Activated T-cell treated with anti-CD3 and anti-CD28 coated beads, Interleukin-2, amount 50 U/mL, for 4 hours (primary cell): ENCODE data around the gene KIAA0825. TPM values are rescaled to one million over a fixed set of nuclear protein-coding genes. Genes with fewer than 3 reads are reported as not detected.
"Not testable (repeated sequence)": the region's sequence is repeated elsewhere in the genome, so short reads cannot be mapped to it uniquely, and the experiment has no call there.

Source experiments
- ATAC-seq, 2 donors: fragments of 200-7000 bp; cut with Tn5 transposase; one replicate each; pipeline ENCODE4 v1.10.0; 2021
- DNase-seq: peaks from one replicate; pipeline ENCODE4 v3.0.0-alpha.2; 2020
- H3K27me3 Mint-ChIP-seq: one replicate; pipeline ENCODE4 v1.8.0; 2021; ENCODE audit warnings: low read depth, mixed read lengths
- H3K36me3 Mint-ChIP-seq: one replicate; pipeline ENCODE4 v1.8.0; 2022; ENCODE audit warnings: mixed read lengths; ENCODE audit not compliant: insufficient read depth
- H3K4me1 Mint-ChIP-seq: one replicate; pipeline ENCODE4 v1.8.0; 2021; ENCODE audit warnings: low read depth, mixed read lengths
- H3K4me3 Mint-ChIP-seq: one replicate; pipeline ENCODE4 v1.8.0; 2021; ENCODE audit warnings: mild to moderate bottlenecking, moderate library complexity, mixed read lengths
- H3K9me3 Mint-ChIP-seq: one replicate; pipeline ENCODE4 v1.8.0; 2021; ENCODE audit warnings: mixed read lengths
- total RNA-seq, 3 donors: library from RNA; stranded (reverse); gene quantifications; one replicate each; pipeline ENCODE4 v1.2.1, GENCODE V29; 2021

KIAA0825 gene
- total RNA-seq, 3 donors from 2014 or later, result 0.33 to 0.38 (median 0.34) TPM

GRCh38 chr5:94621763-94622162 lies 3.4 kb upstream of the KIAA0825 start:
- Mint-ChIP-seq H3K36me3 (no peaks in the 10 kb centered on the region), H3K4me3 (peak overlapping the region; percentile 1), H3K9me3 (no peaks in the 10 kb centered on the region), H3K4me1 (peaks cover 38% of the 10 kb centered on the region), H3K27me3 (no peaks in the 10 kb centered on the region)
- ATAC-seq (no peak), DNase-seq (no peak)

DNA sequence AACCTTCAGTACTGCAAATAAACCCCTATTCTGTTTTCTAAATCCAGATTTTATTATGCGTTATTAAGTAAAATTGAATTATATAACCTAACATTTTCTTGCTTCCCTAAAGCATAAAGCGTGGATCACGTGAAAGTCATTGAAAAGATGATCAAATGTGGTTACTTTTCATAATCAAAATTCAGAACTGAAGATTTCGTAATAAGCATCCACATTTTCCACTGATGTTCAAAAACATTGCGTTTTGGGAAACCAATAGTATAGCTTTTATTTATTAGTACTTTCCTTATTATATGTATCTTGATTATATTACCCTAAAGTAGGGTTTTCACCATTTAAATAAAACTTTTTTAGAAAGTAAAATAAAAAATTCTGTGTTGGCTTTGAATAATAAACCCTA lies 1.9 kb upstream of the KIAA0825 start:
- ATAC-seq (no peak), DNase-seq (no peak)
- Mint-ChIP-seq H3K4me1 (peaks cover 39% of the 10 kb centered on the region), H3K27me3 (no peaks in the 10 kb centered on the region), H3K9me3 (no peaks in the 10 kb centered on the region), H3K36me3 (no peaks in the 10 kb centered on the region), H3K4me3 (peak overlapping the region; percentile 97)

DNA sequence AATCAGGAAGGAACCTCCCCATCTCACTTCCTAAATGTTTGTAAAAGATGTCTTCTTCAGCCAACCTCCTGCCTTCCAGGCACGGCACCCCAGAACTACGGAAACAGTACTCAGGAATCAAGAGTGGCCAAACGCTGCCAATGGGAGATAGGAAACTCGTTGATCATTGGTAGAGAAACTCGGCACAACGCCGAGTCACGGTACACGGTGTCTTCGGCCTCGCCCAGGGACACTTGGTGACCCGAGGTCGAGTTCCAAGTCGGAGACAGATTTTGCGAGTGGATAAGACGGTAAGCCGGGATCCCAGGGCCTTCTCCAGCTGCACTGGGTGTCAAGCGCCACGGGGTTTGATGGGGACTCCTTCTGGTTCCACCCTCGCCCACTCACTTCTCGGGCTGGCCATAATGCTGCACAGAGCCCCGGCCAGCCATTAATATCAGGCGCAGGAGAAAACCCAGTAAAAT lies 343 bp downstream of the KIAA0825 start:
- ATAC-seq, result peak; percentile 28 to 35
- Mint-ChIP-seq H3K36me3 (no peaks in the 10 kb centered on the region), H3K4me3 (peak overlapping the region; percentile 97), H3K9me3 (no peaks in the 10 kb centered on the region), H3K4me1 (peaks cover 40% of the 10 kb centered on the region), H3K27me3 (no peaks in the 10 kb centered on the region)
- DNase-seq, result no peak

- DNase-seq (no peak), ATAC-seq (no peak)
- Mint-ChIP-seq H3K9me3 (no peaks in the 10 kb centered on the region), H3K36me3 (no peaks in the 10 kb centered on the region), H3K4me1 (peaks cover 30% of the 10 kb centered on the region), H3K4me3 (no peak overlapping the region), H3K27me3 (no peaks in the 10 kb centered on the region)
These were observed 2.5 kb downstream of the KIAA0825 start for GRCh38 chr5:94615862-94616261.

- DNase-seq, result no peak
- Mint-ChIP-seq H3K4me1 (peaks cover 25% of the 10 kb centered on the region), H3K27me3 (no peaks in the 10 kb centered on the region), H3K36me3 (no peaks in the 10 kb centered on the region), H3K4me3 (no peak overlapping the region), H3K9me3 (no peaks in the 10 kb centered on the region)
- no peak for ATAC-seq
These were observed 4.1 kb downstream of the KIAA0825 start for GRCh38 chr5:94614156-94614805.

GRCh38 chr5:94613583-94613982 lies 4.8 kb downstream of the KIAA0825 start:
- H3K9me3 Mint-ChIP-seq, result no peaks in the 10 kb centered on the region
- no peak for DNase-seq
- H3K27me3 Mint-ChIP-seq, result no peaks in the 10 kb centered on the region
- peaks cover 21% of the 10 kb centered on the region for H3K4me1 Mint-ChIP-seq
- H3K36me3 Mint-ChIP-seq, result no peaks in the 10 kb centered on the region
- H3K4me3 Mint-ChIP-seq, result no peak overlapping the region
- ATAC-seq, result no peak

DNA sequence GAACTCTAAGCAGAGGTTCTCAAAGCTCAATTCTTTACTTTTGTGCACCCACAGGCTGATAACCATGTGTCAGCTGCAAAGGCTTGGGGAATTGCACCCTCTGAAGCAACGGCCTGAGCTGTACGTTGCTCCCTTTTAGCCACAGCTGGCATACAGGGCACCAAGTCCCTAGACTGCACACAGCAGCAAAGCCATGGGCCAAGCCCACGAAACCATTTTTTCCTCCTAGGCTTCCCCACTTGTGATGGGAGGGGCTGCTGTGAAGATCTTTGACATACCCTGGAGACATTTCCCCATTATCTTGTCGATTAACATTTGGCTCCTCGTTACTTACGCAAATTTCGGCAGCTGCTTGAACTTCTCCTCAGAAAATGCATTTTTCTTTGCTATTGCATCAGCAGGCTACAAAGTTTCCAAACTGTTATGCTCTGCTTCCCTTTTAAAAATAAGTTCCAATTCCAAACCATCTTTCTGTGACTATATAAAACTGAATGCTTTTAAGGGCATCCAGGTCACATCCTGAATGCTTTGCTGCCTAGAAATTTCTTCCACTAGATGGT lies 23.0 kb downstream of the KIAA0825 start:
- Mint-ChIP-seq H3K4me3 (no peak overlapping the region), H3K27me3 (no peaks in the 10 kb centered on the region), H3K4me1 (no peaks in the 10 kb centered on the region), H3K9me3 (peaks cover 6% of the 10 kb centered on the region), H3K36me3 (no peaks in the 10 kb centered on the region)
- no peak for DNase-seq
- ATAC-seq, result no peak

DNA sequence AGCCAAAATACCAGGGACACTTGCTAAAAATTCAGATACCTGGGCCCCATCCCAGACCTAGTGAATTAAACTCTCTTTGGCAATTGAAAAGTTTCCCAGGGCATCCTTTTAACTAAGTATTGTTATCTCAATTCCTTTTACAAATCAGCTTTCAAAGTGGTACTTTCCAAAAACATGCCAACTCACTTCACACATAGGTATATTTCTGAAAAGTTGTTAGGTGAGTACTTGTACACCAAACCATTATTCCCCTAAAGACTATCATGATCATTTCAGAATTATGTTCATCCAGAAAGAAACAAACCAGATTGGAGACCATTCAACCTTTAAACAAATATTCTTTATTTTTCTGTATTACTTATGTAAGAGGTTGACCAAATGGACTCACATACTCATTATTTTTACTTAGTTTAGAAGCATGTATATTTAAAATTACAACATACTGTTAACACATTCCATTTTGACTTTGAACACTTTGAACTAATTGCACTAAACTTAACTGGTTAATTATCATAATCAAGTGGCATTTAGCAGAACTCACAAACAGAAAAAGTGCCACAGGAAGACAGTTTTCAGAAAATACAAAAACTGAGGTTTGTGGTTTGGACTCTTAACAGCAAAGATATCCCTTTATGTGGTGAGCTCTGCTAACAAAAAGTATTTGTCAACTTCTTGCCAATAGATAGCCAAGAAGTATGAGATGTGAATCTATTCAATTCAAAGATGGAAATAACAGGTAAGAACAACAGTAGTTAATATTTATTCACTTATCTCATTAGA lies 40.7 kb downstream of the KIAA0825 start:
- Mint-ChIP-seq H3K36me3 (peaks cover 2% of the 10 kb centered on the region), H3K9me3 (no peaks in the 10 kb centered on the region), H3K4me3 (no peak overlapping the region), H3K4me1 (peaks cover 51% of the 10 kb centered on the region), H3K27me3 (no peaks in the 10 kb centered on the region)
- ATAC-seq, result no peak
- DNase-seq, result no peak

DNA sequence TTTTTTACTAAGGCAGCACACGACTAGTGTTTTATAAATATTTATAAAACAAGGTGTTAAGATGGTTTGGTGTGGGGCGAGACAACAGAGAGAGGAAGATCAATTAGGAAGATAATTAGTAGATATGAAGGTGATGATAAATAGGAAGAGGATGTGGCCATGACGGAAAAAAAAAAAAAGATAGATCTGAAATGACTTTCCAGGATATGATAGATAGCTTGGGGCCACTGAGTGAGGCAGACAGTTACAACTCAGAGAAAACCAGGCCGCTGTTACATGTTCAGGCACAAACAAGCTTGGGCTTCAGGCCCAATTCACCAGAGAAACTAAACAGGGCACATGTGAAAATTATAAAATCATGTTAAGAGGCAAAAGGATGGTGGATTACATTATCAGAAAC lies 43.2 kb downstream of the KIAA0825 start:
- Mint-ChIP-seq H3K9me3 (no peaks in the 10 kb centered on the region), H3K4me3 (peak overlapping the region; percentile 5), H3K4me1 (peaks cover 48% of the 10 kb centered on the region), H3K36me3 (peaks cover 2% of the 10 kb centered on the region), H3K27me3 (no peaks in the 10 kb centered on the region)
- DNase-seq (no peak), ATAC-seq (peak in 1 of 2 donors; percentile 61)

- H3K36me3 Mint-ChIP-seq, H3K27me3 Mint-ChIP-seq, H3K4me3 Mint-ChIP-seq, DNase-seq, H3K9me3 Mint-ChIP-seq, ATAC-seq: not testable (repeated sequence)
- peaks cover 38% of the 10 kb centered on the region for H3K4me1 Mint-ChIP-seq
These were observed 45.1 kb downstream of the KIAA0825 start for GRCh38 chr5:94573349-94573748.

DNA sequence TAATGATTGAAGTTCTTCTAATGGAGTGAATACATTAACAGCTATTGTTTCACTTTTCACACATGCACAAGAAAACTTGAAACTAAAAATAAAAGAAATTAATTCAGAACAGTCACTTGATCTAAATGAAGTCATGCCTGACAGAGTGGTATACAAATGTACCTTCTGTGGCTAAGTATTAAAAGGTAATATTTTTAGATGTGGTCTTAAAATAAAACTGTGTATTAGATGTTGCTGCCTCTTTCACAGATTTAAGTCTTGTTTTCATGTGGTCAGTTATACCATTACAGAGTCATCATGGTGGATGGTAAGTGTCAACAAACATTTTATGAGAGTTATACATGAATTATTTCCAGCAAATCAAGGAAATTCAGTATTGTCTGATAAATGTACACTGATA lies 47.0 kb downstream of the KIAA0825 start:
- no peaks in the 10 kb centered on the region for H3K27me3 Mint-ChIP-seq
- H3K36me3 Mint-ChIP-seq, result no peaks in the 10 kb centered on the region
- DNase-seq (no peak), ATAC-seq (no peak)
- H3K4me1 Mint-ChIP-seq, result peaks cover 23% of the 10 kb centered on the region
- no peaks in the 10 kb centered on the region for H3K9me3 Mint-ChIP-seq
- H3K4me3 Mint-ChIP-seq, result no peak overlapping the region

DNA sequence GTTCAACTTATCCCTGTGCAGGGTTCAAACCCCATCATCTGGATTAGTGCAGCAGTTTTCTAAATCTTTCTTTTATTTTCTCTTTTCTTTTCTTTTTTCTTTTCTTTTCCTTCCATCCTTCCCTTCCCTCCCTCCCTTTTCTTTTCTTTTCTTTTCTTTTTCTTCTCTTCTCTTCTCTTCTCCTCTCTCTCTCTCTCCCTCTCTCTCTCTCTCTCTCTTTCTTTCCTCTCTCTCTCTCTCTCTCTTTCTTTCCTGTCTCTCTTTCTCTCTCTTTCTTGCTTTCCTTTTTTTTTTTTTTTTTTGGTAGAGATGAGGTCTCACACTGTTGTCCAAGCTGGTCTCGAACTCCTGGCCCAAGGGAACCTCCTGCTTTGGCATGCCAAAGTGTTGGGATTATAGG lies 53.6 kb downstream of the KIAA0825 start:
- peaks cover 1% of the 10 kb centered on the region for H3K4me1 Mint-ChIP-seq
- H3K4me3 Mint-ChIP-seq, result no peak overlapping the region
- H3K36me3 Mint-ChIP-seq, result no peaks in the 10 kb centered on the region
- DNase-seq, result no peak
- ATAC-seq, result no peak
- H3K27me3 Mint-ChIP-seq, result no peaks in the 10 kb centered on the region
- H3K9me3 Mint-ChIP-seq, result no peaks in the 10 kb centered on the region

DNA sequence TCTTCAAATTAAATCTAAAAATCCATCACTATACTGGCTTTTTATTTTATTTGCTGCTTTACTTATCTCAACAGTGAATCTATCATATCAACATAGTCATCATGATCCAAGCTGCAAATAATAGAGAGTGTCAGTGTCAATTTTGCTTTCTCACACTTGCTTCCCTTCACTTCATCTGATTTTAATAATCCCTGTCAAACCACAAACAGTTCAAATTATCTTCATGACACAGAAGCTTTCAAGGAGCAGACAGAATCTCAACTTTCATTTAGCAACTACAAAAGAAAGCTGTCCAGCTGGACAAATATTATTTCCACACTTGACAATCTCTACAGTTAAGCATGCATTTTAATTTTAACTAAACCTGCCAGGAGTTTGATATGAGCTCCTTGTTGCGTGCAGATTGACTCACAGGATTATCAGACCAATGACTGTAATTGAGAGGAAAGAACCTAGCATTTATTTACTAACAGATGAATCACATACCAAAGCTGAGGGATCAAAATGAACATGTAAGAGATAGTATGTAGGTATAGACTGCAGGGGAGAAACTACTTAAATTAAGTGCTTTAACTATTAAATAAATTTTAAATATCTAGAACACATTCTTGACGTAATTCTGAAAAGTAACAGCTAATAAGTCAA lies 56.0 kb downstream of the KIAA0825 start:
- DNase-seq (no peak), ATAC-seq (no peak)
- Mint-ChIP-seq H3K4me3 (no peak overlapping the region), H3K4me1 (peaks cover 1% of the 10 kb centered on the region), H3K27me3 (no peaks in the 10 kb centered on the region), H3K9me3 (no peaks in the 10 kb centered on the region), H3K36me3 (peaks cover 2% of the 10 kb centered on the region)

DNA sequence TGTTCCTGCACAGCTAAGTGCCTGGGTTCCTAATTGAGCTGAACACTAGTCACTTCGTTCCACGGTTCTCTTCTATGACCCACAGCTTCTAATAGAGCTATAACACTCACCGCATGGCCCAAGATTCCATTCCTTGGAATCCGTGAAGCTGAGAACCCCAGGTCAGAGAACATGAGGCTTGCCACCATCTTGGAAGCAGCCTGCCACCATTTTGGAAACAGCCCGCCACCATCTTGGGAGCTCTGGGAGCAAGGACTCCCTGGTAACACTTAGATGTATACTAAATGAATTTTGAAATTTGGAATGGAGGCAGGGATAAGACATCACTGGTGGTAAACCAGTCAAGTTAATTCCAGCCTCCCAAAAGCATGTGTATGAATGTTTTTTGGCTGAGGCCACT lies 60.4 kb downstream of the KIAA0825 start:
- no peak overlapping the region for H3K4me3 Mint-ChIP-seq
- peaks cover 2% of the 10 kb centered on the region for H3K36me3 Mint-ChIP-seq
- H3K9me3 Mint-ChIP-seq, result no peaks in the 10 kb centered on the region
- no peak for ATAC-seq
- no peaks in the 10 kb centered on the region for H3K27me3 Mint-ChIP-seq
- H3K4me1 Mint-ChIP-seq, result peaks cover 1% of the 10 kb centered on the region
- no peak for DNase-seq
